Adrenal gland (tissue), 19 donors: ENCODE data around the gene MRPS30. TPM values are rescaled to one million over a fixed set of nuclear protein-coding genes. Genes with fewer than 3 reads are reported as not detected.

Experiments used
- DNase-seq, 7 donors: peaks; one replicate each; pipeline ENCODE4 v3.0.0-alpha.2; 2019 to 2020
- H3K27ac ChIP-seq, 5 donors: fragments of 200-600 bp; sonication (generic) in 4 of 5; 1 replicate in 3 of 5; 2 replicates in 2 of 5; pipeline versions ENCODE4 v1.5.1 to v1.8.0; 2016 to 2020; ENCODE audit warnings: mild to moderate bottlenecking in 1 of 5
- H3K27me3 ChIP-seq: fragments of 200-600 bp; 2 replicates; pipeline ENCODE4 v1.8.0; 2021
- H3K36me3 ChIP-seq, 2 donors: fragments of 200-600 bp; replicated peaks in 1 of 2; 1 replicate in 1 of 2; 2 replicates in 1 of 2; pipeline versions ENCODE4 v1.5.1 to v1.8.0; 2018 to 2022
- H3K4me1 ChIP-seq, 2 donors: fragments of 200-600 bp; replicated peaks in 1 of 2; 1 replicate in 1 of 2; 2 replicates in 1 of 2; pipeline versions ENCODE4 v1.5.1 to v1.8.0; 2018 to 2021
- H3K4me3 ChIP-seq, 4 donors: fragments of 200-600 bp; sonication (generic) in 3 of 4; one replicate each; pipeline ENCODE4 v1.5.1; 2016 to 2018
- H3K9me3 ChIP-seq, 3 donors: fragments of 200-600 bp; sonication (generic) in 1 of 3; replicated peaks in 1 of 3; 1 replicate in 2 of 3; 2 replicates in 1 of 3; pipeline versions ENCODE4 v1.5.1 to v1.8.0; 2016 to 2021
- POLR2A ChIP-seq, 2 donors: fragments of 450-650 bp; IDR thresholded peaks; one replicate each; pipeline ENCODE4 v1.6.1; 2017; ENCODE audit warnings: antibody characterized with exemption in 2 of 2, mild to moderate bottlenecking in 2 of 2, moderate library complexity in 1 of 2
- WGBS, 4 donors: extraction: QIAGEN DNeasy Blood & Tissue Kit in 2 of 4; methylation state at CpG; one replicate each; pipeline versions ENCODE4 v1.1.5 to v1.1.7; 2013 to 2017; 5-methylcytosine and 5-hydroxymethylcytosine counted together
- intact Hi-C, 2 donors: fragments of 100-400 bp; cut with DNase I; formaldehyde crosslinking; loops; one replicate each; pipeline versions ENCODE4 v1.14.1 to v1.15.0; 2022 to 2023
- long read RNA-seq, 10 donors: library from polyadenylated mRNA in 3 of 10; unstranded in 2 of 10; stranded (forward) in 1 of 10; transcript quantifications; one replicate each; pipeline ENCODE4 v2.0.0 and lab custom pipeline, GENCODE V29; 2021 to 2026
- polyA plus RNA-seq, 3 donors: library from polyadenylated mRNA; stranded (reverse); fragments of 200-250 nt in 2 of 3; fragments of 350-450 nt in 1 of 3; fragmentation: Illumina TruSeq in 1 of 3; extraction: RNeasy Lipid Tissue Mini Kit (QIAGEN cat#74804) in 1 of 3; gene quantifications; one replicate each; pipeline ENCODE4 v1.2.3, GENCODE V29; 2013 to 2014
- total RNA-seq, 9 donors: library from RNA; depleted of rRNA in 4 of 9; stranded (reverse); fragments of >200 nt in 4 of 9; fragments of 120-200 nt in 1 of 9; fragmentation: NEBNext Ultra II Directional in 1 of 9; extraction: Animal tissue kit (Norgen Biotek cat#: 25700) in 1 of 9; gene quantifications; one replicate each; pipeline versions ENCODE4 v1.1.0 to v1.2.4, GENCODE V29; 2013 to 2023
- TF ChIP-seq, protein P1 (sequence below), 6 experiments: fragments of 450-650 bp in 4 of 6; fragments of 200-600 bp in 2 of 6; sonication (generic) in 1 of 6; IDR thresholded peaks; 1 replicate in 5 of 6; 2 replicates in 1 of 6; pipeline versions ENCODE4 v1.5.1 to v1.8.0; 2016 to 2021; ENCODE audit warnings: antibody characterized with exemption in 6 of 6, mild to moderate bottlenecking in 2 of 6, moderate library complexity in 1 of 6
- donor health status: healthy with polysubstance abuse.
- donor health status: Bipolar disorder and iron deficiency.
- donor health status: DM: yes; HTN: yes; CAD: no.
- donor health status: DM: no; HTN: no; CAD: no.
- donor health status: DM: no; HTN: no; CAD: no.
- donor health status: DM: yes; HTN: yes; CAD: no.

MRPS30 gene
- total RNA-seq (100 to 1,000 TPM in 1 of 9 donors, 10 to 100 TPM in 8; 45.2 to 104 (median 67.3) TPM), polyA plus RNA-seq (10 to 100 TPM; 18.9 to 71.6 (median 19.0) TPM)
- long read RNA-seq, donor 1, transcript MRPS30-202 (5 exons, 1,678 nt) = major isoform, 18 of 18 reads
- long read RNA-seq, donor 1, partial matches to known transcripts = 0 of 18 reads
- long read RNA-seq, donor 1, other reads (novel, unspliced or antisense) = 0 of 18 reads
- long read RNA-seq, donor 2, transcript MRPS30-202 (5 exons, 1,678 nt) = major isoform, 15 of 15 reads
- long read RNA-seq, donor 2, partial matches to known transcripts = 0 of 15 reads
- long read RNA-seq, donor 2, other reads (novel, unspliced or antisense) = 0 of 15 reads
- long read RNA-seq, donor 3, partial matches to known transcripts = 0 of 3 reads
- long read RNA-seq, donor 3, other reads (novel, unspliced or antisense) = 0 of 3 reads
- long read RNA-seq, donor 4, transcript MRPS30-202 (5 exons, 1,678 nt) = major isoform, 22 of 26 reads
- long read RNA-seq, donor 4, partial matches to known transcripts = 3 of 26 reads
- long read RNA-seq, donor 4, other reads (novel, unspliced or antisense) = 1 of 26 reads
- long read RNA-seq, donor 5, transcript MRPS30-202 (5 exons, 1,678 nt) = major isoform, 40 of 43 reads
- long read RNA-seq, donor 5, partial matches to known transcripts = 0 of 43 reads
- long read RNA-seq, donor 5, other reads (novel, unspliced or antisense) = 3 of 43 reads
- long read RNA-seq, donor 6, transcript MRPS30-202 (5 exons, 1,678 nt) = major isoform, 7 of 10 reads
- long read RNA-seq, donor 6, partial matches to known transcripts = 2 of 10 reads
- long read RNA-seq, donor 6, other reads (novel, unspliced or antisense) = 1 of 10 reads
- long read RNA-seq, donor 7, partial matches to known transcripts = 0 of 4 reads
- long read RNA-seq, donor 7, other reads (novel, unspliced or antisense) = 0 of 4 reads
- long read RNA-seq, donor 8, transcript MRPS30-202 (5 exons, 1,678 nt) = major isoform, 13 of 13 reads
- long read RNA-seq, donor 8, partial matches to known transcripts = 0 of 13 reads
- long read RNA-seq, donor 8, other reads (novel, unspliced or antisense) = 0 of 13 reads
- long read RNA-seq, donor 9, full-length matches to known transcripts = 11 of 11 reads
- long read RNA-seq, donor 9, partial matches to known transcripts = 0 of 11 reads
- long read RNA-seq, donor 9, other reads (novel, unspliced or antisense) = 0 of 11 reads
- long read RNA-seq, donor 10, transcript MRPS30-202 (5 exons, 1,678 nt) = major isoform, 16 of 16 reads
- long read RNA-seq, donor 10, partial matches to known transcripts = 0 of 16 reads
- long read RNA-seq, donor 10, other reads (novel, unspliced or antisense) = 0 of 16 reads

DNA sequence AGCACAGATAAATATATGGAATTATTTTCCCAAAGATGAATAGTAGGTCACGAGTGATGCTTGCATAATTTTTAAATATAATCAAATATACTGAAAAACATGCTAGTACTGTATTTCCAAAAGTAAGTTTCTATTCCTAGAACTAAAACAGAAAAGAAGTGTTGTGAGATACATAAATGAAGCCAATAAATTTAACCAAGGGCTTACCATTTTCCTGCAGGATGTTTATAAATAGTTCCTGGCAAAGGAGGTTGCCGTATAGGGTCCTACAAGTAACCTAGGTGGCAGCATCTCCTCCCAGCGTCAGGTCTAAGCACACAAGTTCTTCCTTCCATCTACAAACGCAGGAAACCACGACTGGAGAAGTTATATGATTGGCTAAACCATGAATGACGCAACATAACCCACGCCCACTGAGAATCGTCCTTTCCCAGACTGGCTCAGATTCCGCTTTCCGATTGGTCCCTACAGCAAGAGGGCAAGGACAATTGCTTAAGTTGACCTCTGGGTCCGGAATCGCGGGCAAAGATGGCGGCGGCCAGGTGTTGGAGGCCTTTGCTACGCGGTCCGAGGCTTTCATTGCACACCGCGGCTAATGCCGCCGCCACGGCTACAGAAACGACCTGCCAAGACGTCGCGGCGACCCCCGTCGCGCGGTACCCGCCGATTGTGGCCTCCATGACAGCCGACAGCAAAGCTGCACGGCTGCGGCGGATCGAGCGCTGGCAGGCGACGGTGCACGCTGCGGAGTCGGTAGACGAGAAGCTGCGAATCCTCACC lies at the start of gene MRPS30:
Gene MRPS30, plus strand, starts transcription at position 513 of the 780 bp plus-strand sequence. Its CDS starts 16 bp downstream, at position 529.
- peak; percentile 92 to 99 (median 97) for DNase-seq
- H3K27me3 ChIP-seq = no peaks in the 10 kb centered on the region
- H3K4me1 ChIP-seq = peaks cover 7 to 25% of the 10 kb centered on the region in 2 donors
- H3K9me3 ChIP-seq = no peaks in the 10 kb centered on the region
- peak in 1 of 2 donors; percentile 63 for TF ChIP-seq POLR2A (IDR thresholded peaks at IDR 0.05)
- TF ChIP-seq, protein P1, sequence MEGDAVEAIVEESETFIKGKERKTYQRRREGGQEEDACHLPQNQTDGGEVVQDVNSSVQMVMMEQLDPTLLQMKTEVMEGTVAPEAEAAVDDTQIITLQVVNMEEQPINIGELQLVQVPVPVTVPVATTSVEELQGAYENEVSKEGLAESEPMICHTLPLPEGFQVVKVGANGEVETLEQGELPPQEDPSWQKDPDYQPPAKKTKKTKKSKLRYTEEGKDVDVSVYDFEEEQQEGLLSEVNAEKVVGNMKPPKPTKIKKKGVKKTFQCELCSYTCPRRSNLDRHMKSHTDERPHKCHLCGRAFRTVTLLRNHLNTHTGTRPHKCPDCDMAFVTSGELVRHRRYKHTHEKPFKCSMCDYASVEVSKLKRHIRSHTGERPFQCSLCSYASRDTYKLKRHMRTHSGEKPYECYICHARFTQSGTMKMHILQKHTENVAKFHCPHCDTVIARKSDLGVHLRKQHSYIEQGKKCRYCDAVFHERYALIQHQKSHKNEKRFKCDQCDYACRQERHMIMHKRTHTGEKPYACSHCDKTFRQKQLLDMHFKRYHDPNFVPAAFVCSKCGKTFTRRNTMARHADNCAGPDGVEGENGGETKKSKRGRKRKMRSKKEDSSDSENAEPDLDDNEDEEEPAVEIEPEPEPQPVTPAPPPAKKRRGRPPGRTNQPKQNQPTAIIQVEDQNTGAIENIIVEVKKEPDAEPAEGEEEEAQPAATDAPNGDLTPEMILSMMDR (IDR thresholded peaks at IDR 0.05) = peak in 1 of 6 experiments; percentile 28
- peak within 1 kb of the TSS; percentile 74 to 96 (median 89) for H3K27ac ChIP-seq
- H3K36me3 ChIP-seq = peaks cover 0 to 18% of the 10 kb centered on the region in 2 donors
- intact Hi-C loops = no loop called here
- WGBS, 4 donors = 0 to 2% (median 1%) methylated on average over 7 to 47 of the region's 47 CpGs
- peak within 1 kb of the TSS; percentile 72 to 96 (median 94) for H3K4me3 ChIP-seq

DNA sequence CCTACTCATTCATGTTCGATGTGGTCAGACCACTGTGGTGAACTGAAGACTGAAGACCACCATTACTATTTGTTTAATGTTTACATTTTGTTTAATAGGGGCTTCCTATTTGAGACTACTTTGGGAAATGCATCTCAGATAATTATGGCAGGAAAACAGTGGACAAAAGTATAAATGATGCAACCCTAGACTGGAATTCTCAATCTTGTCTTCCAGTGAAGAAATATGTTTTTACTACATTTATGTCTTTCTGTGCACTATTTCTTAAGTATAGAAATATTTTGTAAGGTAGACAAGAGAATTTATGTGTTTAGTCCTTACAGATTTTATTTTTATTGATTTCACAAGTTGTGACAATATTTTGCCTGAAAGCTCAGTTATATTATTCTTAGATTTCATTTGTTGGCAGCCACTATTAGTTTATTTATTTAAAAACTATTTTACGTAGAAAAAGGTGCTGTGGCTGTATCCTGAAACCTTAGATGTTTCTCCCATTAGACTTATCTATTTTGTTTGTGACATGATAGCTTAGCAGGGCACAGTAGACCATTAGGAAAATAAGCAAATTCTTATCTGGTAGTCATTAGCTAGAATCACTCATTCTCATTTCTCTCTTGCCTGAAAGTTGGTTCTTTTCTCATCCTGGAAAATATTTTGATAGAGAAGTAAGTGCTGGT lies 39.4 kb upstream of the MRPS30 start:
- H3K27ac ChIP-seq = no peak overlapping the region
- no peaks in the 10 kb centered on the region for H3K4me1 ChIP-seq
- H3K36me3 ChIP-seq = no peaks in the 10 kb centered on the region
- 67 to 71% (median 70%) methylated on average over 2 of the region's 2 CpGs for WGBS, 4 donors
- H3K4me3 ChIP-seq = no peak overlapping the region
- DNase-seq = no peak
- H3K27me3 ChIP-seq = no peaks in the 10 kb centered on the region
- H3K9me3 ChIP-seq = no peaks in the 10 kb centered on the region
- no peak for TF ChIP-seq POLR2A (IDR thresholded peaks at IDR 0.05)
- TF ChIP-seq, protein P1 (IDR thresholded peaks at IDR 0.05) = no peak
- intact Hi-C loops = no loop called here

DNA sequence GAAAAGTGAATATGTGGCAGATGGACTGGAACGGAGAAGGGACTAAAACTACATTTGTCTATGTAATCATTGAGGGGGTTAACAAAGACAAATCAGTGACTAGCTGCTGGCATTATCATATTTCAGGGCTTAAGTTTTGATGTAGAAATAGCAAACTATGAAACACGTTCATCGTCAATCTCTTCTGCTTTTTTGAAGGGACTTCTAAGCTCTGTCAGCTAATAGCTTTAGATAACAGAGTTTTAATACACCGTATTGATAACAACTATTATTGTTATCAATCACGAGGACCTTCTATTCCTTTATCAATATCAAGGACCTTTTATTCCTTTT lies 38.9 kb upstream of the MRPS30 start:
- H3K9me3 ChIP-seq = no peaks in the 10 kb centered on the region
- no peak overlapping the region for H3K27ac ChIP-seq
- intact Hi-C loops = loop anchor here in 1 of 2 donors (5.0 to 10.0 kb wide), 2 partner anchors 233 to 1035 kb away; no protein-coding TSS in a partner anchor
- H3K36me3 ChIP-seq = no peaks in the 10 kb centered on the region
- WGBS, 4 donors = 70 to 85% (median 76%) methylated on average over 5 of the region's 5 CpGs
- no peaks in the 10 kb centered on the region for H3K4me1 ChIP-seq
- no peak overlapping the region for H3K4me3 ChIP-seq
- no peak for DNase-seq
- no peaks in the 10 kb centered on the region for H3K27me3 ChIP-seq
- TF ChIP-seq POLR2A (IDR thresholded peaks at IDR 0.05) = no peak
- TF ChIP-seq, protein P1 (IDR thresholded peaks at IDR 0.05) = no peak
